Endothelial cell of umbilical vein (primary cell): ENCODE data around the gene FSHB.

Source experiments
- CTCF ChIP-seq, 2 donors: IDR thresholded peaks; 1 replicate in 1 of 2; 2 replicates in 1 of 2; pipeline ENCODE4 v1.5.1; 2011; ENCODE audit warnings: low read length in 2 of 2, mild to moderate bottlenecking in 2 of 2, moderate library complexity in 2 of 2, control low read depth in 1 of 2, inconsistent platforms in 1 of 2, low read depth in 1 of 2; ENCODE audit not compliant: insufficient read depth in 1 of 2; ENCODE audit errors: extremely low read depth in 1 of 2
- EZH2 ChIP-seq: IDR thresholded peaks from 2 replicates; pipeline ENCODE4 v1.6.1; 2012; ENCODE audit warnings: borderline replicate concordance, low read depth, mild to moderate bottlenecking, moderate library complexity, low read length, inconsistent platforms; ENCODE audit not compliant: severe bottlenecking
- FOS ChIP-seq: IDR thresholded peaks from 2 replicates; pipeline ENCODE4 v1.6.1; 2011; ENCODE audit warnings: mild to moderate bottlenecking, low read length, moderate library complexity, borderline replicate concordance; ENCODE audit not compliant: insufficient read depth
- GATA2 ChIP-seq: IDR thresholded peaks from 2 replicates; pipeline ENCODE4 v1.7.0; 2011; ENCODE audit warnings: low read depth, mild to moderate bottlenecking, moderate library complexity, mixed read lengths, low read length; ENCODE audit not compliant: insufficient read length, insufficient read depth
- JUN ChIP-seq: IDR thresholded peaks from 2 replicates; pipeline ENCODE4 v1.6.1; 2011; ENCODE audit warnings: borderline replicate concordance, low read depth; ENCODE audit not compliant: insufficient read length, insufficient read depth
- MAX ChIP-seq: IDR thresholded peaks from 2 replicates; pipeline ENCODE4 v1.6.1; 2011; ENCODE audit not compliant: insufficient read depth, insufficient read length
- MYC ChIP-seq: IDR thresholded peaks from one replicate; pipeline ENCODE4 v1.6.1; 2011; ENCODE audit warnings: mild to moderate bottlenecking, low read depth, low read length
- POLR2A ChIP-seq: IDR thresholded peaks from 2 replicates; pipeline ENCODE4 v1.6.1; 2012; ENCODE audit warnings: low read depth, mild to moderate bottlenecking, control low read depth, low read length
- POLR2AphosphoS5 ChIP-seq: IDR thresholded peaks from 2 replicates; pipeline ENCODE4 v1.6.1; 2012; ENCODE audit warnings: low read depth, mild to moderate bottlenecking, control low read depth, low read length, moderate library complexity; ENCODE audit not compliant: insufficient read depth

- TF ChIP-seq CTCF (IDR thresholded peaks at IDR 0.05; ENCODE audit: extremely low read depth in 1 of 2, insufficient read depth in 1 of 2, low read depth in 1 of 2, low read length in 2 of 2) (no peak), POLR2A (no peak), POLR2AphosphoS5 (no peak), EZH2 (no peak), MYC (no peak), MAX (no peak), JUN (no peak), GATA2 (no peak), FOS (no peak)
Measured at GRCh38 chr11:30282289-30282631, 51.4 kb downstream of the FSHB start.
